GM18511 (cell line): ENCODE measurements around the gene STON2.

ENCODE experiments used
- ATAC-seq: cut with Tn5 transposase; IDR thresholded peaks from one replicate; pipeline ENCODE4 v1.9.1; 2021; ENCODE audit warnings: mild to moderate bottlenecking, moderate library complexity; ENCODE audit not compliant: unreplicated experiment

STON2 gene

DNA sequence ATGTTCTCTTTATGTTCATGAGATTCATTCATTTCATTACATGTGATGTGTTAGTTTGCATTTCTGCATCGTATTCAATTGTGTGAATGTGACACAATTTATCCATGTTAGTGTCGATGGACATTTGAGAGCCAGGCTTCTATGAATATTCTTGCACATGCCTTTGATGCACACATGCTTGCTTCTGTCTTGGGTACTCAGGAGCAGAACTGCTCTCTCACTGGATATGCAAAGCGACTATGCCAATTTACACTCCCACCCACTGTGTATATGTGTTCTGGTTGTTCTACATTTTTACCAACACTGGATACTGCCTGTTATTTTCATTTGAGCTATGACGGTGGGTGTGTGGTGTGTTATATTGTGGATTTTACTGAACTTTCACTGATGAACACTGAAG lies 95.1 kb downstream of the STON2 start:
- no peak for ATAC-seq

DNA sequence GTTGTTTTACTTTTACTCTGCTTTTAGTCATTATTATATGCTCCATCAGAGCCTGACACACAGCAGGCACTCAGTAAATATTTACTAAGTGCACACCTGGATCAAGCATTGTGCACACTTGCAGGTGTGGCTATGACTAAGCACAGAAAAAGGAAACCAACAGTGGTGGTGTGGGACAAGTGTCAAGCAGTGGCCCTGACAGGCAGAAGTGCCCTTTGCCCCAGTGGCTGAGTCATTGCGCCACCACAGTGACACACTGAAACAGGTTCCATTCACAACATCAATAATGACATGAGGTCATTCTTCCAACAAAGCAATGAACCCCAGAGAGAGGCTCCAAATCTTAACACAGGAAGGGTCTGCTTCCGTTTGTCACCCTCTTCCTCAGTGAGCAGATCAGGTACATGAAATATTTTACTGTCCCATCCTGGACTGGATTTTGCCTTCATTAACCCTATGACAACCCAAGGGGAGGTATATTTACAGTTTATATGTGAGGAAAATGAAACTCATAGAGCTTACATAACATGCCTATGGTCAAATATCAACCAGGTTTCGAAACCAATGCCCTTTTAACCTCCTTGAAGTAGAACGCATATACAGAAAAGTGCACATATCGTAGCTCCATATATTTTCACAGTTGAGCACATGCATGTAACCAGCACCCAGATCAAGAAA lies 96.7 kb downstream of the STON2 start:
- ATAC-seq: peak; percentile 97

DNA sequence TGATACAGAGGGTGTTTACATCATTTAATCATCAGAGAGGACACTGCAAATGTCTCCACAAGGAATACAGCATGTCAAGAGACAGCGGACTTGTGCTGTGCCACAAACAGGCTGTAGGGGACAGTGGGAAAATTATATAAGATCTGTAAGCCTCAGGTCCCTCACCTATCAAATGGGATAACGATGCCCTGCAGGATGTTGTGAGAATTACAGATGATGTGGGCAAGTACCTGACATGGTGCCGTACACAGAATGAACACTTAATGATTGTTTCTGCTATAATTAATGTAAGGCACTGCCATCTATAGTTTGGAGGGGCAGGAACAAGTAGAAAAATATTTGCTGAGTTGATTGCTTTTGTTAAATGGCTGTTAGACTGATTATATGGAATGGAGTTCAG lies 97.5 kb downstream of the STON2 start:
- no peak for ATAC-seq

DNA sequence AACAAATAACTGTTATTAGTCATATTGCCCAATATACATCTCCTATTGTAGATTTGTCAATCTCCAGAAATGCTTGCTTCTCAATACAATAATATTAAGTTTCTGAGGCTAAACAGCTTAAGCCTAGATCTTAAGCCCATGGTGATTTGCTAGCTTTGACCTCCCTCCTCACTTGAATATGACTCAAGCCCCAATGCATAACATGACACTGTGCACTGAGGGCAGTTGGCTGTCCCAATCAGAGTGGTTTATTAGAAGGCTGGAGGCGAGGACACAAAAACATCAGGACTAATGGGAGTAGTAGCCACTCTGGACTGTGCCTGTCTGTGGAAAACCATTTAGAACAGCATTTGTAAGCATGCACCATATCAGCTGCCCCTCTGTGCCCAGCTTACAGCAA lies 98.3 kb downstream of the STON2 start:
- no peak for ATAC-seq

DNA sequence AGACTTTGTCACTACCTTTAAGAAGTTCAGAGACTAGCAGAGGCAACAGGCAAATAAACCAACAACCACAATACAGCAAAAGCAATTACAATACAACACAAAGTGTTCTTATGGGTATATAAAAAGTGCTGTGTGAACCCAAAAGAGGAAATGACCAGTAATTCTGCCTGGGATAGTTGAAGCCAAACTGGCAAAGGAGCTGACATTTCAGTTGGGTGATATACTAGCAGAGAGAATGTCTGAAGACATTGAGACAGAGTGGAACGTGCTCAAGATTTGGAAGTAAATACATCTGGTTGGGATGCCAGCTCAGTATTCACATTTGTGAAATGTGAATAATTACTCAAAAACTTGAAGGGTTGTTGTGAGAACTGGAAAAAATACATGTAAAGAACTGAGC lies 98.8 kb downstream of the STON2 start:
- no peak for ATAC-seq

DNA sequence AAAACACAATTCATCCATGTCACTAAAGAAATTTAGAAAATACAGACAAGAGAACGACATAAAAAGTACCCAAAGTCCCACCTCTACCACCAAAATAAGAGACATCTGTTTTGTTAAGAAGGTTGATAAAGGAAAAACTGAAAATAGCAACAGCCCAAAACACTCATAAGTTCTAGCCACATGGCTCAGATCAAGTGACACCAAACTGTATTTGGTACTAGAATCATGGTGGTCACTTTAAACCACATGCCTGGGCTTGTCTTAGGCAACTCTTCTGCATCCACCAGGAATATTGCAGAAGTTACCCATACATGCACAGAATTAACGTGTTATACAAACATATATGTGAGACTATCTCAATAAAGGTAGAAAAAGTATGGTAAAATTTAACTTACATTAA lies 101.2 kb downstream of the STON2 start:
- ATAC-seq: no peak

DNA sequence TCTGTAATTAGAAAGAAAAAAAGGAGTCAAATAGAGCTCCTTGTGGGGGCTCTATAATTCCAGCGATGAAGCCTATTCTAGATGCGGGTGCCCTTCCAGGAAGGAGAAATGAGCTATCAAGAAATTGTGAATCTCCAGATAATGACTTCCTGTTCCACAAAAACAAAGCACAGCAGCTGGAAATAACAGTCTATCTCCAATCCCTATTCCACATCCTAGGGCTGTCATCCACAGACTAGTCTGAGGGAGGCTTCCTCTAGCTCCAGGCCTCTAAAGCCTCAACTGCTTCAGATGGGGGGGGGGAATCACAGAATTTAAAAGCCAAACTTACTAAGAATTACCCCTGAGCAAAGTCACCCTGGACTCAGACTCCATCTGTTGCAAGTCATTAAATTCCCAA lies 102.0 kb downstream of the STON2 start:
- ATAC-seq: no peak

DNA sequence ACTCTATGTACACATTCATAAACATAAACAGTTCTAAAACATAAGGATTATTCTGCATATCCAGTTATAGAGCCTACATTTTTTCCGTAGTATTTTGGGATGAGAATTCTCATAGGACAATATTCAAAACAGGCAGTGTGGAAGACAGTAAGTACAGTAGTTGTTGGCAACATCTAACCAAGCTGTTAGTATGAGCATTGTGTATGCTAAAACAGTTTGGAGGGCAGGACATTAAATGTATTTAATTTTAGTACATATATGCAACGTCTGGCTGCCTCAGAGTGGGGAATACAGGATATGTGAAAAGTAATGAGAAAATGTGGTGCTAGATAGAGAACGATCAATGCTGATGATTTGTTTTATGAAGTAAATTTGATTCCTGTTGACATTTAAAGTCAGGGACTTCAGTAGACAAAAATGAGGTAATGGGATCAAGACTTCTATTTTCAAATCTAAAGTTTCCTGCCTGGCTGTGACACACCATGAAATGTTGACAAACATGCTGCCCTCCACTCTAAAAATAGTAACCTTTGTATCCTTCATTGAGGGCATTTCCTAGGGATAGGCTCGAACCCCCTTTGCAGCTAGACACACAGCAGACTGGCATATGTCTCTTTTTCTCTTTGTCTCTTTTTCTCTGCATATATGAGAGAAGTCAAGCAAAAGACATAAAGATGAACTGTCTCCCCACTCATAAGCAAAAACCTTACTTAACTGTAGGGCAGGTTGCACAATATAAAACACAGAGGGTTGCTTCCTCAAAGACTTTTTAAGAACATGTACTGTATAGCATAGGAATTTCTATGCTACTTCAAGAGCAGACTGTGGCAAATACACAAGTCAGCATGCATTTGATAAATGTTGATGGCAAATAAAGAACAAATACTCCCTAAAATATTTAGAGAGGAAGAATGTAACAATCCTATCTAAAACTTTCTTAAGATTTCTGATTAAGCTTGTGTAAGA lies 103.9 kb downstream of the STON2 start:
- ATAC-seq: no peak

DNA sequence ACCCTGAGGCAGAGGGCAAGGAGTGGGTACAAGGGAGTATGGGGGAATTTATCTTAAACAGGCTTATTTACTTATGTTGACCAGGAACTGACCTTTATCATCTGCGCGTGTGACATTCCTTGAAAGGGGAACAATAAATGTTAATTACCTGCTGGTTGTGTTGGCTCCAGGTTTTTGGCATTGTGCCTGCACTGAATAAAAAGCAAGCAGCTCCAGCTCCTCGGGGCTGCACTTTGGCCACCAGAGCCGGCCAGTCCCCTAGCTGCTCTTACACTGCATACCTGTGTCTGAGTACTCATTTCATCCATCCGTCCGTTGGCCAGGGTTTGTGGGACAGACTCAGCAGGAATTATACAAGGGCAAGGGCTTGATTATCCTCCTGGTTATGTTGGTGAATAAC lies 110.6 kb downstream of the STON2 start:
- ATAC-seq: no peak

DNA sequence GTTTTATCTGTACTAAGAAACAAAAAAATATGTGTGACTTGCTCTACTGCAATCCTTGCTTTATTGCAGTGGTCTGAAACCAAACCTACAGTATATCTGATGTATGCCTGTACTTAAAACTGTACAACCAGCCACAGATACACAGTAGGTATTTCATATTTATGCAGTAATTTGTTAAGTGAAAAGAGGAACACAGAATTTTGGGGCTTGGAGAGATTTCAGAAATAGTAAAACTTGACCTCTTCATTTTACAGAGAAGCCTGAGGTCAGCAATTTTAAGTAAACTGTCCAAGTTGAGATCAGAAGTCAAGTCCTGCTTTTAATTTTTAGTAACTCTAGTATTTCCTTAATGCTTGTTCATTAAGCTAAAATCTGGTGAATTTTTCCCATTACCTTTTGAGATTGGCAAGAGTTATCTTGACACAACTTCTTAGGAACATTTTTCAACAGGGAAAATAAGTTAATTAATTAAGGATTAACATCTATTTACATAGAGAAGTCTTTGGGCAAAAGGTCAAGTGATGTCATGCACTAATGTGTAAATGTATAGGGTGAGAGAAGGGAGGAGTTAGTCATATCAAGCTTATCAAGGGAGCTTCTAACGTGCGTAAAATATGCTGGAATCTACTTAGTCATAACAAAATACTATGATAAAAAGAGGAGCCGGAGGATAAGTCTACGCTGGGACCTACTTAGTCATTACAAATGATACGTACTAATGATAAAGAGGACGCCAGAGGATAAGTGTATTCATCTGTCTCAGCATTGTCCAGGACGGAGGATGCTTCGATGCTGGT lies 113.4 kb downstream of the STON2 start:
- ATAC-seq: no peak

DNA sequence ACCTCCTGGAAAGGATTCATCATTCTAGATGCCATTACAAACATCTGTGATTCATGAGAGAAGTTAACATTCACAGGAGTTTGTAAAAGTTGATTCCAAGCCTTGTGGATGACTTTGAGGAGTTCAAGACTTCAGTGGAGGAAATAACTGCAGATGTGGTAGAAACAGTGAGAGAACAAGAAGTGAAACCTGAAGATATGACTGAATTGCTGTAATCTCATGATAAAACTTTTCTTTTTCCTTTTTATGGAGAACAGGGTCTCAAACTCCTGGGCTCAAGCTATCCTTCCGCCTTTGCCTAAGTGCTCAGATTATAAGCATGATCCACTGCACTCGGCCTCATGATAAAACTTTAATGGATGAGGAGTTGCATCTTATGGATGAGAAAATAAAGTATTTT lies 114.9 kb downstream of the STON2 start:
- no peak for ATAC-seq

DNA sequence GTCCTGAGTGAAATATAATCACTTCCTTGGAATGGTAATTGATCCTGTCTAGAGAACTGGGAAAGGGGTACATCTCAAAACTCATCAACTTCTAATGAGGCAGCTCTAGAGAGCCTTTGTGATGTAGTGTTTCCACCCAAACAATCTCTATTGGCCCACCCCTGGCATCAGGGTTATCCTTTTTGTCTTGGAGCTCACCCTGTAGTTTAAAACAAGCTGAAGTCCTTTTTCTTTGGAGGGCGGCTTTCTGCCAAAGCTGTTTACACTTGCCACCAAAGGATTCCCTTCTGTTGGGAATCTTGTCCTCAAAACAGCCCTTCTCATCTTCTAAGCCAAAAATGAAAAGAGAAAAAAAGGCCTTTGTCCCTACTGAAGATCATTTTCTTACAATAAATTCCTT lies 118.8 kb downstream of the STON2 start:
- no peak for ATAC-seq

DNA sequence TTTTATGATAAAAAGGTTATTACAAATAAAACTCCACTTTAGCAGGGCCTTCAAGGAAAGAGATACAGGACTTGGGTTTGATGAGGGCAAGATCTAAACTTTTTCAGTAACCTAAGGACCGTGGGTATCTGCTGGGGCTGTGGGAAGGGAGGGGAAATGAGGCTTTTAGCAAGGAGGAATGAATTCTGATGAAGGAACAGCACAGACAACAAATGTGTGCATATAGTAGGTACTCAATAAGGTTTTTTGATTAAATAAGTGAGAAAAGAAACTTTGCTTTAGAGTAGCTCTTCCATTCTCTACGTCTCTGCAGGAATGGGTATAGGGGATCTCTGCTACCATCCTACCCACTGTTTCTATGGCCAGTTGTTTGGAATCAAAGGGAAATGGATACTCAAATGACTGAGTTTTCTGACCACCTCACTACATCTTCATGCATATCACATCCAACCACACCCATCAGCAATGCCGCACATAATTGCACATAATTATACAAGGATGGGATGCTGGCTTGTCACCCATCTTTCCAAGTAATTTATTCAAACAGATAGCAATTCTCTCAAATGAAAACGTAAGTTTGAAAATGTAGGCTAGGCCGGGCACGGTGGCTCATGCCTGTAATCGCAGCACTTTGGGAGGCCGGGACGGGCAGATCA lies 119.9 kb downstream of the STON2 start:
- no peak for ATAC-seq

DNA sequence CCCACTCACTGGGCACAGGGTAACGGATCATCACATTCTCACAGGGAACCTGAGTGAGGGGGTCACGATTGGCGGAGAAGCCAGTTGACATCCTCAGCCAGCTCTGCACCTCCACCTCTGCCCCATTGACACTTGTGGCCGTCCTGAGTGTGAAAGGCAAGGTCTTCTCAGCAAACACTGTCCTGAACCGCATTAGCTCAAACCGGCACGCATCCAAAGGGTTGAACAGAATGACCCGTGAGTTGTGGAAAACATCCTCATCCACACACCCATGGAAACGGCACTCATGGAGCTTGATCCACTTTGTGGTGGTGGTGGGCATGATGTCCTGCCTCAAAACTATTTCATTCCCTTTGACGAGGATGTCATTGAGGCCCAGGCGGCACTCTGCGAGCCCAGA lies 123.0 kb downstream of the STON2 start:
- no peak for ATAC-seq

DNA sequence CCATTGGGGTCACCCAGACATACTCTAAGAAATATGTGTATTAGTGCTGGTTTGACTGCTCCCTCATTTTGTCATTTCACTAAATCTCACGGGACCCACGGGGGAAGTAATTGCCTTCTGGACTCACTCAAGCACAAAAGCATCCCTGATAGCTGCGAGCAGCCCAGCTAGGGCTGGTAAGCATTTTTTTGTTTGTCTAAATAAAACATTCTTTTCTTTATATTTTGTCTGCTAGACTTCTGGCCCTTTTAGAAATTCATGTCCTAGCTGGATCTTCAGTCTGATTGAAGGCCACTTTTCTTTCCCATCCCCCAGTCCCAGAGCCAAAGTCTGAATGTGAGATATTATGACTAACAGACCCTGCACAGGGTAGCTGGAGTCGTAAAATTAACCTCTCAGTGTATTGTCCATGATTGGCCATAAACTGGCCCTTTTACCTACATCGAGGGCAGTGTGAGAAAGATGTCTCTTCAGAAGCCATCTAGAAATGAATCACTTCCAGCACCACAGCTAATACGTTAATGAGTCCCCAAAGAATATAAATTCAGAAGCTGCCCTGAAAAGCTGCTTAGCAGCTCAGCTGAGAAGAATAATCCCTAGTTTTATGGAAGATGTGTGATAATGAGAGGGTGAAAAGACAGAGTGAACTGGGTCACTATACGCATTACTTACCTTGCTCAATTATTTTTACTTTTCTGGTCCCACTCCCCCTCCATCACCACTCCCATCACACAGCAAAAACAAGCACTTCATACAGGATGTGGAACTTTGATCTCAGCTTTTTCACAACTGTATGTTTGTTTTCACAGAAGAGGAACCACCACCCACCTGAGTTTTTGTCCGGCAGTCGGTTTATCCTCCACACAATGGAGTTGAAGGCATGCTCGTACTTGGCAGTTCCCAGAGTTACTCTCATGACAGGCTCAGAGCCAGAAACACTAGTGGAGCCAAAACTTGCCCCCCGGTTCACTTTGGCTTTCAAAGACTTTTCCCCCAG lies 123.8 kb downstream of the STON2 start:
- ATAC-seq: peak; percentile 68

DNA sequence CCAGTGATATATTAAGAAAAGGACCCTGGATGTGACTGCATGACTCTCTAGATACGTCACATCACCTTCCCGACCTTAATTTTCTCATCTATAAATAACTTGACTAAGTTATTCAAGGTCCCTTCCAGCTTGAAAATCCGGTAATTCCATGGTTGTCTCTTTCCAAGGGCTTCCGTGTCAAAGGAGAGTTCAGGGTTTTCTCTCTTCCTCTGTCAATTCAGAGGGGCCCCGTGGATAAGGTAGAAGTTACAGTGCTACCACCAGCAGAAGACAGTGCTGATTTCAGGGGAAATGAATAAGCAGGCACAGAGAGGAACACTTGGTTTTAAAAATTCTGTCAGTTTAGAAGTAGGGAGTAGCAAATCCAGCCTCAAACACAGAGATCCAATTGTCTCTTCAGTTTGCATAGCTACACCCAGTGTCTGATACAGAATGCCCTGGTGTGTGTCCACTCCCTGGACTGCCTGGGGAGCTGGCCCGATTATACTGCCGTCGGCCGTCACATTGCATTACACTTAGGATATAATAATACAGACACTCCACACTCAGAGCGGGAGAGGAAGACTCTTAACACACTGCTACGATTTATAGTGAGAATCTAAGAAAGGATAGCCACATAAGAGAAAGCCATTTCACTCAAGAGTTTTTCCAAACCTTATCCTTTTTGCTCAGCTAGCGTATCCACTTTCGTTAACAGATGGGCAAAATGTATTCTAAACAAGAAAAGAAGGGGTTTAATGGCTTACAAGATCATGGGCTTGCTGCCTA lies 124.6 kb downstream of the STON2 start:
- no peak for ATAC-seq

DNA sequence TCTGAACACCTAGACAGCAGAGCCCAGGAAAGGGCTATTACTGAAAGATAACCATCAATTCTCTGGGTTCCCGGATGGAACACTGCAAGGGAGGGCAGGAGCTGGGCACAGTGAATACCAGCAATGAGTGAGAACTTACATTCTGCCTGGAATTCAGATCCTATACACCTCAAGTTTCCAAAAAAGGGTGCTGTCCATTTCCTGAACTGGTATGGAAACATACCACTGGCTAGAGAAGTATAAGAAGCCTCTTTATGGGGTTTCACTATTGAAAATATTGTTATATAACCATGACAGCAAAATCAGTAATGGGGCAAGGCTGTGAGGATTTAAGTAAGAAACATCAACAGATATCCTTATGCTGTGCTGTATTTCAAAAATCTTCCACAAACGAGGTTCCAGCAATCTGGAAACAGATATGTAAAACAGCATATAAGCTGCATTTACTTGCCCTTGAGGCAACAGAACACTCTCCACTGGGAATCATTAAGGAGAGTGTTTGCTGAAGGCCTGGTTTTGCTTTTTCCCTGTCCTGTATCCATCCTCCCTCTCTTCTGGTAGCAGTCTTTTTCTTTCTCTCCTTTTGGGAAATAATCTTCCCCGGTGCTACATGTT lies 126.1 kb downstream of the STON2 start:
- ATAC-seq: no peak

DNA sequence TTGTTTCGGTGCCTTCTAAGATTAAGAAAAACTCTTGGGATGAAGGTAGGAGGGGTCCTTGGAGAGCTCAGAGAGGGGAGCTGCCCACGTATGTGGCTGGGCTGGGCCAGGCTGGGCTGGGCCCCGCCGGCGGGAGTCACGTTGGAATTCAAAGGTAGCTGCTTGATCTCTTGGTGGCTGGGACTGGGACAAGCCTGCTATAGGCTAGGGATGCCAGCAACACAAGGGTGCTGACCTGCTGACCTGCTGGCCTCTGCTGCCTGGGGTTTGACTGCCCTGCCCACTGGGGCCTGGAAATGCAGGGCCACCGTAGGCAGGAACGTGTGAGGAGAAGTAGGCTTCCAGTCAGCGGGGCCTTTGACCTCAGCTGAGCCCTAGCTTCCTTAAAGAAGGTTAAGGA lies 126.6 kb downstream of the STON2 start:
- no peak for ATAC-seq

DNA sequence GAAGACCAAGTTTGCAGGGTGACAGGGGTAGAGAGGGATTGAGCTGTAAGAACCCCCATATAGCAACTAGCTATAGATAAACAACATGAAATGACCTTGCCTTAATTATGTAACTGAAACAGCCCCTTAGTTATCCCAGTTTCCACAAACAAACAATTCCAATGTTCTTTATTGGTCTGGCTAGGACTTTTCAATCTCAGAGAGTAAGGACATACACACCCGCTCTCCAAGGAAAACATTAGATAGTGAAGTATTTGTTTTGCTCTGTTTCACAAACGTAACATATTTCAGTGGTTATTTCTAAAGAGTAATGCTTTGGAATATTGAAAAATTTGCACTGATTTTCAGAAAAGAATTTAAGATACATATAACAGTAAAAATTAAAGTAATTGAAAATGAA lies 127.8 kb downstream of the STON2 start:
- ATAC-seq: no peak
